Skeletal muscle cell (primary cell): ENCODE data around the gene EGF.

Experiments
- DNase-seq: peaks from one replicate; pipeline ENCODE4 v3.0.0-alpha.2; 2010; ENCODE audit warnings: low read depth
- H3K4me3 ChIP-seq: 2 replicates; pipeline ENCODE4 v1.5.1; 2011; ENCODE audit warnings: low read depth, mild to moderate bottlenecking, control low read depth, low read length, moderate library complexity

Gene EGF

GRCh38 chr4:109985993-109986974, 73.6 kb downstream of the EGF start:
- no peak overlapping the region for H3K4me3 ChIP-seq
- no peak for DNase-seq

DNA sequence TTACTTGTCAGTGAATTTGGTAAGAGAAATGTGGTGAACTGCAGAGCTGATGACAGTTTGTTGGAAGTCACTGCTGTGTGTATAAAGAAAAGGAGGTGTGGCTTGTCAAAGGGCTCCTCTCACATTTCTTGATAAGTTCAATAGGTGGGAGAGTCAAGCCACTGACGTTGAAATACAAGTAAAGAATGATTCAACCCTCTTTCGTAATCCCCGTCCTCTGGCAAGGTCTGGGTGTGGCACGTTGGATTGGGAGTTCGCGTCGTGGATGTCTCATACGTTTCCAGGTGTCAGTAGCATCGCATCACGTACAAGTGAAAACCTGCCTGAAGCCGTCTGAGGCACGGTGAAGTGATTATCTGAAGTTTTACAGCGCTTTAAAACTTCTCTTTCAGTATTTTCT, 76.4 kb downstream of the EGF start:
- no peak overlapping the region for H3K4me3 ChIP-seq

GRCh38 chr4:109989618-109990017, 76.9 kb downstream of the EGF start:
- H3K4me3 ChIP-seq: no peak overlapping the region
- no peak for DNase-seq

More for the DNA sequence above, 76.4 kb downstream of the EGF start:
- DNase-seq: no peak

DNA sequence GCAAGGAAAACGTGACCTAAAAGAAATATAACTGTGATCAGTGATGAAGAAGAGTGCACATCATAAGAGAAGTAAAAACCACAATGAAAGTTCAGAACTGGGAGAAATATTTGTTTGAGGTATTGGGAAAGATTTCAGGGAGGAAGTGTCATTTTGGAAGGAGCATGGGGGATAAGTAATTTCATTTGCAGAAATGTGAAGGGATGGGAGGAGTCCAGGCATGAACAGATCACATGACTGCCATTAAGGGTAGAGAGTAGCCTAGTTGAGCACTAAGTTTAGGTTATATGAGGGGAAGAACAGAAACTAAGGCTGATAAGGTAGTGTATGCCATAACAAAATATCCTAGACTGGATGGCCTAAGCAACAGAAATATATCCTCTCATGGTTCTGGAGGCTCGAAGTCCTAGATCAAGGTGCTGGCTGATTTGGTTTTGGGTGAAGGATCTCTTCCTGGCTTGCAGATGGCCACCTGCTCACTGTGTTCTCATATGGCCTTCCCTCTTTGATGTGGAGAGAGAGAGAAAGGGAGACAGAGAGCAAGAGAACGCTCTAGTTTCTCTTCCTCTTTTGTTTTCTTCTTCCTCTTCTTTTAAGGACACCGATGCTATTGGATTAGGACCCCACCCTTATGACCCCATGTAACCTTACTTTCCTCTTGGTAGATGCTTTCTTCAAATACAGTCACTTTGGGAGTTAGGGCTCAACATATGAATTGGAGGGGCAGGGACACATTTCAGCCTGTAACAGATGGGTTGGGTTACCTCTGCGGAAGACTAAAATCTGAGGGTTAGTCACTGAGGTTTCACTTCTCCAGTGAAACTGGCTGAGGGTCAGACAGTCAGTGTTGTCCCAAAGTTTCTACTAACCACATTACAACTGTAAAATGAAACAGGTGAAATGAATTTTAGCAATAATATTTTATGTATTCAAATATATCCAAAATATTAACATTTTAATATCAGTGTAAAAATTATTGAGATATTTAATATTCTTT, 77.9 kb downstream of the EGF start:
- no peak for DNase-seq
- no peak overlapping the region for H3K4me3 ChIP-seq

DNA sequence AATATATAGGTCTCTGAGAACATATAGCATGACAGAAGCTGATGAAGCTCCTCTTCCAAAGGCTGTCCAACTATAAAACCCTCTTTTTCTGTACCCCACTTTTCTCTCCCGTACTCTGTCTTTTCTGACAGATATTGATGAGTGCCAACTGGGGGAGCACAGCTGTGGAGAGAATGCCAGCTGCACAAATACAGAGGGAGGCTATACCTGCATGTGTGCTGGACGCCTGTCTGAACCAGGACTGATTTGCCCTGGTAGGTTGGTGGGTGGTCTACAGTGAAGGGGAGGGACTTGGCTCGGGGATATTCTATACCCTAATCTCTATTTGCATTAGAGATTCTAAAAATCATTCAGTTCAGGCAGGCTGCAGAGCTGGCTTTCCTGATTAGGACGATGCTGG, 80.4 kb downstream of the EGF start:
- no peak for DNase-seq
- H3K4me3 ChIP-seq: no peak overlapping the region

DNA sequence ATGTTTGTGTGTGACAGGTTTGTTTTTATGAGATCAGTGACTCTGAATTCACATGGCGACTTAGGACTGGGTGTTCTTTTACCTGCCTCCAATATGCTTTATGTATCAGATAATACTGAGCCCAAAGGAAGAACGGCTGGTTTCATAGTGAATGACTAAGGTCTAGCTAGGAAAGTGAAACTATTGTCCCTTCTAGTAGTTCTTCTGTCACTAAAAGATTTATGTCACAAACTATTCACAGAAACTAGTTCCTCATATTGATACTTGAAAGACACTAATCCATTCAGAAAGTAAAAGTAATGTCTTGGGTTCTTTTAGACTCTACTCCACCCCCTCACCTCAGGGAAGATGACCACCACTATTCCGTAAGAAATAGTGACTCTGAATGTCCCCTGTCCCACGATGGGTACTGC, 81.7 kb downstream of the EGF start:
- no peak for DNase-seq
- no peak overlapping the region for H3K4me3 ChIP-seq

- no peak for DNase-seq
- H3K4me3 ChIP-seq: no peak overlapping the region
Observed at GRCh38 chr4:109996526-109996925, 83.8 kb downstream of the EGF start.

DNA sequence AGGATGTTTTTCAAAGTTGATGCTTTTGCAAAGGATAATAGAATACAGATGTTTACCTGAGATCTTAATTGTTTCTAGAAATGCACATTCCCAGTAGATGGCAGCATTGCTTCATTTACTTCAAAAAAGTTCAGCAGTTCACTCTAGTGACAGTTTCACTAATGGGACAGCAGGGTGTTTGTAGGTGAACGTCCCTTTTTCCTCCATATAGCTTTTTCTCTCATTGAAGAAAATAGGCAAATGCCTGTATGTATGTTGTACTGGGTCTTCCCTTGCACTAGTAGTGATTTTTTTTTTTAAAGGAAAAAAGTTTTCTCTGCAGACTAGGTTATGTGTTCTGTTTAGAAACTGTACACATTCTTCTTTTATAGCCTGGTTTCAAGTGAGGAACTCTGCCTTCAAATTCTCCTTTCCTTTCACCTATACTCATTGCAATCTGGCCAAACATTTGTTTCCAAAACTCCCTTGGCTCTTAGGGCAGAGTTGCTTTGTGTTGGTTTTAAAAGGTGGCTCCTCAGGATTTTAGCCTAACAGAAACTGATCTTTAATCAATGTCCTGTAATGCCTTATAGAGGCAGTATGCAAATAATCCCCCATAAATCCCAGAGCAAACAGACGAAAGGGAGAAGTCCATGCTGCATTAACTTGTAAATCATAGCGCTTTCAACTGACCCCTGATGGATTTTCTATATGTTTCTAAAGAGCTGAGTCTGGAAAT, 86.3 kb downstream of the EGF start:
- DNase-seq: no peak
- no peak overlapping the region for H3K4me3 ChIP-seq

DNA sequence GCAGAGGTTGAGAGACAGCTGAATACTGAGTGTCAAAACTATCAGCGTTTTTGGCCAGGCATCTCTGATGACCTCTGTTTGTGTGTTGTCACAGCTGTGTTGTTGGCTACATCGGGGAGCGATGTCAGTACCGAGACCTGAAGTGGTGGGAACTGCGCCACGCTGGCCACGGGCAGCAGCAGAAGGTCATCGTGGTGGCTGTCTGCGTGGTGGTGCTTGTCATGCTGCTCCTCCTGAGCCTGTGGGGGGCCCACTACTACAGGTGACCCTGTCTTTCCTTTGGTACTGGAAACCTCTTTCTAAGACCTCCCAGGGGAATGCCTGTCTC, 86.9 kb downstream of the EGF start:
- no peak overlapping the region for H3K4me3 ChIP-seq
- no peak for DNase-seq

DNA sequence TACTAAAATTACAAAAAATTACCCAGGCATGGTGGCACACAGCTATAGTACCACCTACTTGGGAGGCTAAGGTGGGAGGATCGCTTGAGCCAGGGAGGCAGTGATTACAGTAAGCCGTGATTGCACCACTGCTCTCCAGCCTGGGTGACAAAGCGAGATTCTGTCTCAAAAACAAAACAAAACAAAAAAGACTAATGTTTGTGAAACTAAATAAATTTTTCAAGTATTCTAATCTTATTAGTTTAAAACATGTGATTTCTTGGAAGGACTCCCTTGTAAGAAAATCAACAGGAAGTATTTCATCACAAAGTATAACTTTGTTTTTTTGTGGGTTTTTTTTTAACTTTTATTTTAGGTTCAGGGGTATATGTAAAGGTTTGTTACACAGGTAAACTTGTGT, 89.6 kb downstream of the EGF start:
- H3K4me3 ChIP-seq: no peak overlapping the region
- DNase-seq: no peak

- DNase-seq: no peak
- H3K4me3 ChIP-seq: no peak overlapping the region
Observed at GRCh38 chr4:110003401-110004187, 90.9 kb downstream of the EGF start.

- DNase-seq: no peak
- no peak overlapping the region for H3K4me3 ChIP-seq
Observed at GRCh38 chr4:110004556-110004955, 91.9 kb downstream of the EGF start.

GRCh38 chr4:110005461-110006056, 92.9 kb downstream of the EGF start:
- peak; percentile 36 for DNase-seq
- no peak overlapping the region for H3K4me3 ChIP-seq

- no peak for DNase-seq
- H3K4me3 ChIP-seq: no peak overlapping the region
Observed at GRCh38 chr4:110007217-110007616, 94.5 kb downstream of the EGF start.

- DNase-seq: no peak
- H3K4me3 ChIP-seq: no peak overlapping the region
Observed at GRCh38 chr4:110008540-110008939, 95.9 kb downstream of the EGF start.

- DNase-seq: no peak
- H3K4me3 ChIP-seq: no peak overlapping the region
Observed at GRCh38 chr4:110009550-110009949, 96.9 kb downstream of the EGF start.

DNA sequence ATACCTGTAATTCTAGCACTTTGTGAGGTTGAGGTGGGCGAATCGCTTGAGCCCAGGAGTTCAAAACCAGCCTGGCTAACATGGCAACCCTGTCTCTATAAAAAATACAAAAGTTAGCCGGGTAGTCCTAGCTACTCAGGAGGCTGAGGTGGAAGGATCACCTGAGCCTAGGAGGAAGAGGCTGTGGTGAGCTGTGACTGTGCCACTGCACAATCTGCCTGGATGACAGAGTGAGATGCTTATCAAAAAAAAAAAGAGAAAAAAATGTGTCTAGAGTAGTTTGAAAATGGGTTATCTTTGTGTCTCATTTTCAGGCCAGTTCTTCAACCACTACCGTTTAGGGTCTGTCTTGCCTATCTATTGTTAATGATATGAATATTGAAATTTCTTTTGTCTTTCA, 98.1 kb downstream of the EGF start:
- H3K4me3 ChIP-seq: no peak overlapping the region
- DNase-seq: no peak

GRCh38 chr4:110012917-110013316, 100.2 kb downstream of the EGF start:
- H3K4me3 ChIP-seq: no peak overlapping the region
- no peak for DNase-seq

DNA sequence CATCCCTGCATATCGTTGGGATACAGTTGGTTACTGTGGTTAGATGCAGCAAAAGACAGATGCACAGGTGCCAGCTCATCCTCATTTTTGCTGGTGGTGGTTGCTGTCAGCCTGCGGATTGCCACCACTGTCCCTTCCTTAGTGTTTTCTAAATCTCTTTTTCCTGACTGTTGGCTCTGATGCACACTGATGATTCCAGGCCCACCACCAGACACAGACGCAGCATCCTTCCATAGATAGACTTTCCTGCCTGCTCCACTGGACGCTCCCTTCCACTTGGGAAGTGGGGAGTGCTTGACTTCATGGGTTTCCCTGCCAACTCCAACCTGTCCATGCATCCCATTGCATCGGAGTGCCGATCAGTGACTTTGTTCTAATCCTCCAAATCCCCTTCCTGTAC, 101.5 kb downstream of the EGF start:
- DNase-seq: no peak
- no peak overlapping the region for H3K4me3 ChIP-seq
